Natural killer cell treated with Interleukin-12 subunit alpha and Interleukin-12 subunit beta and Interleukin-15 and Interleukin-18, amount 100 ng/mL, for 72 hours (primary cell): ENCODE data around the gene FGD6. TPM values are rescaled to one million over a fixed set of nuclear protein-coding genes. Genes with fewer than 3 reads are reported as not detected.

ENCODE experiments used
- ATAC-seq, 2 donors: fragments of 150-1000 bp; cut with Tn5 transposase in 1 of 2; sonication (Bioruptor Pico), chemical (Tn5 transposase) in 1 of 2; 2 replicates each; pipeline ENCODE4 v1.10.0; 2021
- DNase-seq: peaks from one replicate; pipeline ENCODE4 v3.0.0; 2022; ENCODE audit warnings: low spot score
- H3K27ac Mint-ChIP-seq, 2 donors: 1 replicate in 1 of 2; 2 replicates in 1 of 2; pipeline ENCODE4 v1.8.0; 2022; ENCODE audit warnings: mixed read lengths in 2 of 2, mild to moderate bottlenecking in 1 of 2, moderate library complexity in 1 of 2
- H3K27me3 Mint-ChIP-seq, 2 donors: 1 replicate in 1 of 2; 2 replicates in 1 of 2; pipeline ENCODE4 v1.8.0; 2022; ENCODE audit warnings: mixed read lengths in 2 of 2
- H3K36me3 Mint-ChIP-seq: one replicate; pipeline ENCODE4 v1.8.0; 2022; ENCODE audit warnings: mixed read lengths
- H3K4me1 Mint-ChIP-seq, 2 donors: 1 replicate in 1 of 2; 2 replicates in 1 of 2; pipeline ENCODE4 v1.8.0; 2022; ENCODE audit warnings: low read depth in 2 of 2, mixed read lengths in 2 of 2, mild to moderate bottlenecking in 1 of 2
- H3K4me3 Mint-ChIP-seq: one replicate; pipeline ENCODE4 v1.8.0; 2022; ENCODE audit warnings: mixed read lengths
- H3K9me3 Mint-ChIP-seq: 2 replicates; pipeline ENCODE4 v1.8.0; 2022; ENCODE audit warnings: mixed read lengths
- total RNA-seq, 2 donors: library from RNA; stranded (reverse); gene quantifications; one replicate each; pipeline ENCODE4 v1.2.3, GENCODE V29; 2022

Gene FGD6
- total RNA-seq, 2 donors from 2014 or later = 0.62 to 2.0 TPM

DNA sequence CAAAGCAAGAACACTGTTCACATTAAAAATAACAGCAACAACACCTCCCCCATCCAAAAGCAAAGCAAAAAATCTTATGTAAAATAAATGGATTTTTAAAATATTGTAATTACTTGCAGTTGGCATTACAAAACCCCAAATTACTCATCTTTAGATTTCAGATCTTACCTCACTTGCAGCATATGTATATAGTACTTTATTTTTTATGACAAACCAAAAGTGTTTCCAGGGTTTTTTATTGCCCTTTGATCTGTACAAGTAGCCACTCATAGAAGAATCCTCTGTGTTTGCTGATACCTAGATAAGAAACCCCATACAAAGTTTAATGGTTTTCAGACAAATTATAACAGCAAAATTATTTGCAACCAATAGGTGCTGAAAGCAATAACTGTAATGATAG, 131.7 kb downstream of the FGD6 start:
- Mint-ChIP-seq H3K27me3 (peaks cover 0 to 6% of the 10 kb centered on the region in 2 donors), H3K27ac (no peak overlapping the region), H3K4me3 (no peak overlapping the region), H3K9me3 (no peaks in the 10 kb centered on the region), H3K36me3 (no peaks in the 10 kb centered on the region), H3K4me1 (no peaks in the 10 kb centered on the region)
- no peak for ATAC-seq
- DNase-seq = no peak

DNA sequence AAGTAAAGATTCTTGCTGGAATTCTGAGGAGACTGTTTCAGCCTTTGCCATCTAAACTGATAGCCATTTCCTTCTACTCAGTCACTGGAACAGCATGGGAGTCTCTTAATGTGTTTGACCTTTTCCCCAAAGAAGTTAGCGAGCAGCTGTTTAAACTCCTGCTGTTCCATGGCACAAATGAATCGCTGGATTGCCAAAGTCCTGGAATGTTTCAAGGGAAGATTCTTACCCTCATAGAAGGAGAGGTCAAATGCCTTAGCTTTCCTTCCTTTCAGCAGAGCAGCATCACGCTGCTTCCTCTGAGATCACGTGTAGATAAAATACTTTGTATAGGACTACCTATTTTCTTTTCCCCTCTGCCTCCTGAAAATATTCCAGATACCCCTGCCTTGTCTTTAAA, 133.3 kb downstream of the FGD6 start:
- H3K4me3 Mint-ChIP-seq = no peak overlapping the region
- no peaks in the 10 kb centered on the region for H3K36me3 Mint-ChIP-seq
- ATAC-seq (no peak), DNase-seq (no peak)
- H3K27ac Mint-ChIP-seq = no peak overlapping the region
- H3K4me1 Mint-ChIP-seq = no peaks in the 10 kb centered on the region
- no peaks in the 10 kb centered on the region for H3K27me3 Mint-ChIP-seq
- no peaks in the 10 kb centered on the region for H3K9me3 Mint-ChIP-seq

DNA sequence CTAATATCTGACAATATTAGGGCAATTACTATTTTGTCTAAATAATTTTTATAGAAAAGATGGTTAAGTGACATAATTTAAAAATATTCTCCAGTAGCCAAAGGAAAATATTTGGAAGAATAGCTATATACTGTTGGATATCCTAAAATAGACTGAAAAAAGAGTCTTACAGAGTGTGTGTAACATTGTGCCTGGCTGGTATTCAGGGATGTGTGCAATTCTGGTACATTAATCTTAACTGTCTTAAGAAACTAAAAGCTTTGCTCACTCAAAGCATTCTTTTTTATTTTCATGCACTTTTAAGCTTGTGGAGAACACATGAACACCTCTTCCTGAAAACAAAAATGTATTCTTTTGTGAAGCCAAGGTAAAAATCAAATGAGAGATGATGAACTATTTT, 133.8 kb downstream of the FGD6 start:
- no peaks in the 10 kb centered on the region for H3K27me3 Mint-ChIP-seq
- H3K4me1 Mint-ChIP-seq = no peaks in the 10 kb centered on the region
- DNase-seq (no peak), ATAC-seq (no peak)
- H3K36me3 Mint-ChIP-seq = no peaks in the 10 kb centered on the region
- H3K4me3 Mint-ChIP-seq = no peak overlapping the region
- H3K27ac Mint-ChIP-seq = no peak overlapping the region
- no peaks in the 10 kb centered on the region for H3K9me3 Mint-ChIP-seq

DNA sequence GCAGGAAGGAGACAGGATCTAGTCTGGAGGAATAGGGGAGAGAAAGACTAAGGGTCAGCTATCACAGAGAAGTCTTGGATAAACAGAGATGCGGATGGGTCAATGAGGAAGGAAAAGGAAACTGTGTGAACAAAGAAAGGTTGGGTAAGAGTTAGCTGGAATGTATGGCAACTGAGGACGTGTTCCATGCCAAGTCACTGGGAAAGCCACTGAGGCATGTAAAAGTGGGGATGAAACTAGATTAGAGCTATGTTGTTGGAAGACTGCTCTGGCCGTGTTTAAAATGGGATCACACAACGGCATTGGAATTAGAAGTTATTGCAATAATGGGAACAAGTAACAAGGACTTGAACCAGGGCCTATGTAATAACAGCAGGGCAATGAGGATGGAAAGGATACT, 139.9 kb downstream of the FGD6 start:
- H3K9me3 Mint-ChIP-seq = no peaks in the 10 kb centered on the region
- no peaks in the 10 kb centered on the region for H3K36me3 Mint-ChIP-seq
- ATAC-seq (no peak), DNase-seq (no peak)
- no peaks in the 10 kb centered on the region for H3K27me3 Mint-ChIP-seq
- peaks cover 4 to 7% of the 10 kb centered on the region in 2 donors for H3K4me1 Mint-ChIP-seq
- H3K27ac Mint-ChIP-seq = no peak overlapping the region
- H3K4me3 Mint-ChIP-seq = no peak overlapping the region

DNA sequence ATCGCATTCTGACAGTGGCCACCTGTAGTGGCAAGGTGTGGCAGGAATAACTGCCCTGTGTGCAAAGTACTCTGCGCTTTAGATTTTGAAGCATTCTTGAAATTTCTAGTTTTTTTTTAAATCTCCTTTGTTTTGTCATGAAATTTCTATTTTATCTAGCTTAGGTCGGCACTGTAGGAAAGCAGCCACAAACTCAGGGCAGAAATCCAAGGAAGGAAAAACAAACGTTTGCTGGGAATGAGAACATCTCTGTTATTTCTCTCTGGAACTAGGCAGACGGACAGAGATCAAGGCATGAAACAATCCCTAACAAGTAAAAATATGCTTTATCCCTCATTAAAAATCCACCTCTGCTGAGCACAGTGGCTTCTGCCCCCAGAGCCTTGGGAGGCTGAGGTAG, 142.5 kb downstream of the FGD6 start:
- ATAC-seq = no peak
- Mint-ChIP-seq H3K9me3 (no peaks in the 10 kb centered on the region), H3K4me1 (peaks cover 8 to 13% of the 10 kb centered on the region in 2 donors), H3K36me3 (no peaks in the 10 kb centered on the region), H3K27ac (no peak overlapping the region), H3K4me3 (no peak overlapping the region), H3K27me3 (no peaks in the 10 kb centered on the region)
- no peak for DNase-seq

DNA sequence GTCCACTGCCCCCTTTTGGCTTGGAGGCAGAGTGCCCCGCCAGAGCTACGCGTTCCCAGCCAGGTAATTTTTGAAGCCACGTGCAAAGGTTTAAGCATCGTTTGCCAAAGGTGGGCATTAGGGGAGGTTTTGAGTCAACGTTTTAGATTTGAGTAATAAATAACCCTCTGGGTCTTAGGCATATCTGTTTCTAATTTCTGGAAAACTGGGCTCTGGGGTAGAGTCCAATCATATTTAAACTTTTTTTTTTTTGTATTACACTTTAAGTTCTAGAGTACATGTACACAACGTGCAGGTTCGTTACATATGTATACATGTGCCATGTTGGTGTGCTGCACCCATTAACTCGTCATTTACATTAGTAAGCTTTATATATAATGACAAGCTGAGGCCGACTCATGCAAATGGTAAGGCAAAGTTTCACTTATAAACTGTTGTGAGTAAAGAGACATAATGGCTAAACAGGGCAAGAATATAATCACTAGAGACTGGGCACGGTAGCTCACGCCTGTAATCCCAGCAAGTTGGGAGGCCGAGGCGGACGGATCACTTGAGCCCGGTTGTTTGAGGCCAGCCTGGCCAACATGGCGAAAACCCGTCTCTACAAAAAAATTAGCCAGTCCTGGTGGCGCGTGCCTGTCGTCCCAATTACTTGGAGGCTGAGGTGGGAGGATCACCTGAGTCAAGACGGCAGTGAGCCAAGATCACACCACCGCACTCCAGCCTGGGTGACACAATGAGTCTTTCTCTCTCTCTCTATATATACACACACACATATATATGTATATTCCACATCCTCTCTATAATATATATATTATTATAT, 143.4 kb downstream of the FGD6 start:
- peaks cover 8 to 13% of the 10 kb centered on the region in 2 donors for H3K4me1 Mint-ChIP-seq
- no peak for ATAC-seq

DNA sequence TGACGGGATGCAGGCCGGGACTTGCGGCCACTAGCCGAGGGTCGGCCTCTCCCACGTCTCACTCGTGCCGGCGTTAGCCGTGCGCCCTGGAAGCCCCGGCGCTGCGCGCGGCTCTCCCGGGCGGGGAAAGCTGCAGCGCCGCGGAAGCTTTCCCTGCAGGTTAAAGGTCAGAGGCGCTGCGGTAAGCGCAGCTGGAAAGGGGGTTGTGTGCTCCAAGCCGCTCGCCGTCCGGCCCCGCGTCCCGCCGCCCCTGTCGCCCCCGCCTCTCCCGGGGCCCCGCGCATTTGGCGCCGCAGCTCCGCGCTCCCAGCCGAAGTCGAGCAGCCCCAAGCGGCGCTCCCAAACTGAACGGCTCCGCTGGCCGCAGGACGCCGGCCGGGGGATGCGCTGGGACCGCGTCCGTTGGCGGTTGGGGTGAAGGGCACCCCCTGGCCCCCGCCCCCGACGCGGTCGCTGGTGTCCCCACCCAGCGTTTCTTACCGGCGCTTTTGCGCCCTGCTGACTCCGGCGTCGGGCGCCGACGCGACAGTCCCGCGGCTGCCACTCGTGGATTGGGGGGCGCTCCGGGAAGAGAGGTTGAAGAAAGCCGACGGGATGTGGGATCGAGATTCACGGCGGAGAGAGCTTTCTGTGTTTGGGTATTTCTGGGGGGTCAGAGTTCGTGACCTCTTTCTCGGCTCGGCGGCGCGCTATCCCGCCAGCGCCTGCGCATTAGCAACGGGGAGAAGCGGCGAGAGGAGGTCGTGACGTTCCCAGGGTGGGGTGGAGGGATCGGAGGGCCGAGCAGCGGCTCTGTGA, 144.2 kb downstream of the FGD6 start, which contains the start of gene NR2C1:
NR2C1 (minus strand) TSS at position 719 of the 798 bp plus-strand sequence. CDS start 6,234 bp downstream, outside the sequence.
- DNase-seq (peak; percentile 96), ATAC-seq (peak; percentile 98)
- Mint-ChIP-seq H3K9me3 (no peaks in the 10 kb centered on the region), H3K27me3 (no peaks in the 10 kb centered on the region), H3K36me3 (no peaks in the 10 kb centered on the region), H3K4me3 (peak within 1 kb of the TSS; percentile 91), H3K27ac (peak within 1 kb of the TSS; percentile 73 to 80), H3K4me1 (peaks cover 8 to 13% of the 10 kb centered on the region in 2 donors)

More for the DNA sequence above, 143.4 kb downstream of the FGD6 start:
- peak overlapping the region; percentile 73 to 80 for H3K27ac Mint-ChIP-seq
- DNase-seq = no peak
- H3K4me3 Mint-ChIP-seq = peak overlapping the region; percentile 91
- H3K9me3 Mint-ChIP-seq = no peaks in the 10 kb centered on the region
- no peaks in the 10 kb centered on the region for H3K36me3 Mint-ChIP-seq
- no peaks in the 10 kb centered on the region for H3K27me3 Mint-ChIP-seq

DNA sequence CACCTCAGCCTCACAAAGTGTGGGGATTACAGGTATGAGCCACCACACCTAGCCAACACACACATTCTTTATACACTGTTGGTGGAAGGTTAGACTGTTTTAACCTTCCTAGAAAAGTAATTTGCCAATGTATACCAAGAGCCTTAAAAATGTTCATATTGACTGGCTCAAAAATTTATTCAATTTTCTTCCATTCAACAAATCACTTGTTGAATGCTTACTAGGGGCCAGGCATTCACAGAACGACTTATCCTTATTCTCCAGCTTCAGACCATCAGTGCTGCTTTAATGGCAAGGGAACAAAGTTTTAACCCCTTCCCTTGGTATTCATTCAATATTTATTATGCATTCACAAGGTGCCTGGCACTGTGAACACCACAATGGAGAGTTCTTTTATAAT, 146.9 kb downstream of the FGD6 start:
- Mint-ChIP-seq H3K9me3 (no peaks in the 10 kb centered on the region), H3K4me1 (peaks cover 8 to 13% of the 10 kb centered on the region in 2 donors), H3K36me3 (peaks cover 10% of the 10 kb centered on the region), H3K27me3 (no peaks in the 10 kb centered on the region), H3K27ac (no peak overlapping the region), H3K4me3 (no peak overlapping the region)
- no peak for DNase-seq
- no peak for ATAC-seq

DNA sequence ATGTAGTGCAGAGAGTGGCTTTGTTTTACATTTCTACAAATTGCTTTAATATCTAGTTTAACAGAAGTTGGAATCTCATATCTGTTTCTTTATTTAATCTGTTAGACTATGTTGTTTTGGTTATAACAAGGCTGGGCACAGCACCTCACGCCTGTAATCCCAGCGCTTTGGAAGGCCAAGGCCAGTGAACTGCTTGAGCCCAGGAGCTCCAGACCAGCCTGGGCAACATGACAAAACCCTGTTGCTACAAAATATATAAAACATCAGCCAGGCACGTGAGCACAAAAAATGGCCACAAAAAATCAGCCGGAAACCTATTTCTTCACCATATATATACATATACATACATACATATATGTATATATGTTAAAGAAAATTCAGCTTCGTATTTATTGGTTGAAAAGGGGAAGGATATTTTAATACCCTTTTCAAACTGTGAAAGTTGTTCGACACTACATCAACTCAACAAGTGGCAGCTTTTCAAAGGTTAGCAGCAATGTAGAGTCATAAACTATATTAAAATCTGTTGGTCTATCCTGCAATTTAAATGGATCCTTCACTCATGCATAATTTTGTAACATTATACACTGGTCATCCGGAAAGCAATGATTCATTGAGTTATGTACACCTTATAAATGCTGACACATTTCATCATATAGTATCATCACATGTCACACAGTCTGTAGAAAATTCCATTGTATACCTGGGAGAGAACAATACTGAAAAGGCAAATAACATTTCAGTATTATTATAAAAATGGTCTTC, 151.0 kb downstream of the FGD6 start:
- H3K36me3 Mint-ChIP-seq = peaks cover 23% of the 10 kb centered on the region
- ATAC-seq = no peak
- H3K4me3 Mint-ChIP-seq = no peak overlapping the region
- H3K9me3 Mint-ChIP-seq = no peaks in the 10 kb centered on the region
- H3K27ac Mint-ChIP-seq = no peak overlapping the region
- H3K27me3 Mint-ChIP-seq = no peaks in the 10 kb centered on the region
- no peak for DNase-seq
- peaks cover 6 to 8% of the 10 kb centered on the region in 2 donors for H3K4me1 Mint-ChIP-seq

DNA sequence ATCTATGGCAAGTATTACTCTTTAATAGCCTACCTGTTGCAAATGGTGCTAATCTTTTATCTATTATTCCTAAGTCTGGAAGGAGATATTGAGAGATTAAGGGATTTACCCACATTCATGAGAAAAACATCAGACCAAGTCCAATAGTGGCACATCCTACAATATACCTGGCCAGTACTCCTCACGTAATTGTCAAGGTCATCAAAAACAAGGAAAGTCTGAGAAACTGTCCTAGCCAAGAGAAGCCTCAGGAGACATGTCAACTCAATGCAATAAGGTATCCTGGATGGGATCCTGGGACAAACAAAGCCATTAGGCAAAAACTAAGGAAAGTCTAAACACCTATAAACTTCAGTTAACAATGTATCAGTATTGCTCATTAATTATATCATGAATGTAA, 156.3 kb downstream of the FGD6 start:
- H3K4me3 Mint-ChIP-seq = no peak overlapping the region
- peaks cover 13% of the 10 kb centered on the region for H3K36me3 Mint-ChIP-seq
- no peak for DNase-seq

DNA sequence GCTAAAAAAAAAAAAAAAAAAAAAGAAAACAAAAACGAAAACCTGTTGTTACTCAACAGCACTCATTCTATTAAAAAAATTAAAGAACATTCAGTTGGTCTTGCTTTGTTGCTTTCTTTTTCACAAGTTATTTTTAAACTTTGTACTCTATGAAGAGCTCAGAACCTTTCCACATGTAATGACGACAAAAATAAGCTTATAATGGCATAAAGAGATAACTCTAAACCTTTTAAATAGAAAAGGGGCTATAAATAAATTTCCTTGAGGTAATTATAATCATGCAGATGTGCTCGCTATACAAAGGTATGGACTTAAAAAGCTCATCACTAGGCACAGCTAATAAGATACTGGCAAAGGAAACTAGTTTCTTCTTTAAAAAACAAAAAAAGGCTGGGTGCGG, 157.3 kb downstream of the FGD6 start:
- DNase-seq (no peak), ATAC-seq (no peak)
- no peaks in the 10 kb centered on the region for H3K9me3 Mint-ChIP-seq
- H3K27me3 Mint-ChIP-seq = no peaks in the 10 kb centered on the region
- H3K4me3 Mint-ChIP-seq = no peak overlapping the region
- no peak overlapping the region for H3K27ac Mint-ChIP-seq
- peaks cover 13% of the 10 kb centered on the region for H3K36me3 Mint-ChIP-seq
- H3K4me1 Mint-ChIP-seq = peaks cover 0 to 4% of the 10 kb centered on the region in 2 donors

More for the DNA sequence above, 156.3 kb downstream of the FGD6 start:
- no peaks in the 10 kb centered on the region for H3K9me3 Mint-ChIP-seq
- H3K27me3 Mint-ChIP-seq = no peaks in the 10 kb centered on the region
- no peak for ATAC-seq
- peaks cover 0 to 4% of the 10 kb centered on the region in 2 donors for H3K4me1 Mint-ChIP-seq
- no peak overlapping the region for H3K27ac Mint-ChIP-seq

DNA sequence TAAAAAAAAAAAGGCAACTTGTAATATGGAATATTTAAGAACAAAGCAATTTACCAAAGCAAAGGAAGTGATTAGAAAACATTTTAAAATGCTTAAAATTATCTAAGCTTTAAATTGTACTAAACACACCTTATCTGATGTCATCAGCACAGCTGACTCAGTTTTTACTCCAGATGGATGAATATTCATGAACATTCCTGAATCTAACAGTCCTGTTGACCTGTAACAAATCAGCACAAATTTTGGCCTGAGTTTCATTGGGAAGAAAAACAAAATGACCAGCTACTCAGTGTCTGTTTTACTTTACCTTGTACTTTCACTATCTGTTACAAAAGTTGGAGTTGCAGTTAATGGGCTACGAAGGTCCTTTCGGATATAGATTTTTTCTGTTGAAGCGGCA, 159.8 kb downstream of the FGD6 start:
- DNase-seq = no peak
- no peak for ATAC-seq
- H3K27me3 Mint-ChIP-seq = no peaks in the 10 kb centered on the region
- H3K4me1 Mint-ChIP-seq = no peaks in the 10 kb centered on the region
- H3K27ac Mint-ChIP-seq = no peak overlapping the region
- peaks cover 2% of the 10 kb centered on the region for H3K36me3 Mint-ChIP-seq
- H3K4me3 Mint-ChIP-seq = no peak overlapping the region
- H3K9me3 Mint-ChIP-seq = no peaks in the 10 kb centered on the region

DNA sequence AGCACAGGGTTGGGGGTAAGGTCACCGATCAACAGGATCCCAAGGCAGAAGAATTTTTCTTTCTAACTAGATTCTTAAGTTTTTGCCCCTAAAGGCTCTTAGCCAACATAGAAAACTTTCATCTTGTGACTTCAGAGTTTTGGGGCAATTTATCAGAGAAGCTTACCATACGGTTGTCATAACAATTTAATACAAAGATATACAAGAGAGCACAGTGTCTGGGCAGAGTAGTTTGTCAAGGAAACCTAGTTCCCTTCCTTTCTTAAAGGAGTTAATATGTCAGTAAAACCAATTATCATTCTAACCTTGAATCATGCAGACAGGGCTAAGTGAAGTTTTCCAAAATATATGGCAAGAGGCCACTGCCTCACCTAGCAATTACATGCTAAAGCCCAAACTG, 162.2 kb downstream of the FGD6 start:
- ATAC-seq = no peak
- no peaks in the 10 kb centered on the region for H3K4me1 Mint-ChIP-seq
- no peak overlapping the region for H3K4me3 Mint-ChIP-seq
- no peaks in the 10 kb centered on the region for H3K9me3 Mint-ChIP-seq
- no peaks in the 10 kb centered on the region for H3K27me3 Mint-ChIP-seq
- no peak for DNase-seq
- H3K36me3 Mint-ChIP-seq = no peaks in the 10 kb centered on the region
- no peak overlapping the region for H3K27ac Mint-ChIP-seq
